ENCODE data around the gene GTF3C5. TPM values are rescaled to one million over a fixed set of nuclear protein-coding genes. Genes with fewer than 3 reads are reported as not detected.
A peak's percentile ranks its signal among the peaks of the same experiment; 100 is the strongest.

The GTF3C5 gene
- total RNA-seq, 8 experiments from 2014 or later: 35.8 to 77.3 (median 45.1) TPM

GRCh38 chr9:133098871-133099270, 68.1 kb downstream of the GTF3C5 start:
- WGBS, 10 experiments: 100% methylated on average over 1 of the region's 5 CpGs; no CpG with 5 or more reads in 8 of the 10 experiments
- Histone ChIP-seq H3K4me1 (replicated peaks in 1 of 2) (no peaks in the 10 kb centered on the region), H3K4me3 (no peak overlapping the region), H3K27ac (no peak overlapping the region)
- in situ Hi-C loops (cut with MboI; ENCODE audit: low pct_unique_long_range_greater_than_20kb in 2 of 9, low sequenced_read_pairs in 9 of 9, unreplicated experiment in 9 of 9): no loop called here
- peak in 1 of 8 experiments; percentile 3 for ATAC-seq (replicated peaks in 6 of 8)

- H3K4me3 ChIP-seq: no peak overlapping the region
- in situ Hi-C loops (cut with MboI; ENCODE audit: low pct_unique_long_range_greater_than_20kb in 2 of 9, low sequenced_read_pairs in 9 of 9, unreplicated experiment in 9 of 9): no loop called here
- no peak for ATAC-seq (replicated peaks in 6 of 8)
- WGBS, 10 experiments: 20 to 100% (median 93%) methylated on average over 1 to 6 of the region's 12 CpGs; no CpG with 5 or more reads in 2 of the 10 experiments
- H3K4me1 ChIP-seq (replicated peaks in 1 of 2): no peaks in the 10 kb centered on the region
- H3K27ac ChIP-seq: no peak overlapping the region
Observed at GRCh38 chr9:133099726-133100505, 69.1 kb downstream of the GTF3C5 start.

GRCh38 chr9:133100506-133101355, 69.9 kb downstream of the GTF3C5 start:
- Histone ChIP-seq H3K4me3 (no peak overlapping the region), H3K4me1 (replicated peaks in 1 of 2) (no peaks in the 10 kb centered on the region), H3K27ac (no peak overlapping the region)
- in situ Hi-C loops (cut with MboI; ENCODE audit: low pct_unique_long_range_greater_than_20kb in 2 of 9, low sequenced_read_pairs in 9 of 9, unreplicated experiment in 9 of 9): no loop called here
- 75 to 100% (median 95%) methylated on average over 1 to 6 of the region's 13 CpGs; no CpG with 5 or more reads in 2 of the 10 experiments for WGBS, 10 experiments
- no peak for ATAC-seq (replicated peaks in 6 of 8)

- WGBS, 10 experiments: 80 to 100% (median 92%) methylated on average over 1 to 10 of the region's 32 CpGs; no CpG with 5 or more reads in 3 of the 10 experiments
- ATAC-seq (replicated peaks in 6 of 8): no peak
- H3K27ac ChIP-seq: no peak overlapping the region
- in situ Hi-C loops (cut with MboI; ENCODE audit: low pct_unique_long_range_greater_than_20kb in 2 of 9, low sequenced_read_pairs in 9 of 9, unreplicated experiment in 9 of 9): no loop called here
- no peak overlapping the region for H3K4me3 ChIP-seq
- H3K4me1 ChIP-seq (replicated peaks in 1 of 2): no peaks in the 10 kb centered on the region
Observed at GRCh38 chr9:133101356-133102189, 70.8 kb downstream of the GTF3C5 start.

- ATAC-seq (replicated peaks in 6 of 8): no peak
Observed at GRCh38 chr9:133102190-133103021, 71.6 kb downstream of the GTF3C5 start.

GRCh38 chr9:133103183-133103986, 72.6 kb downstream of the GTF3C5 start:
- Histone ChIP-seq H3K4me1 (replicated peaks in 1 of 2) (no peaks in the 10 kb centered on the region), H3K27ac (no peak overlapping the region), H3K4me3 (no peak overlapping the region)
- ATAC-seq (replicated peaks in 6 of 8): peak; percentile 37 to 81 (median 68)
- in situ Hi-C loops (cut with MboI; ENCODE audit: low pct_unique_long_range_greater_than_20kb in 2 of 9, low sequenced_read_pairs in 9 of 9, unreplicated experiment in 9 of 9): no loop called here
- WGBS, 10 experiments: 100% methylated on average over 1 of the region's 14 CpGs; no CpG with 5 or more reads in 9 of the 10 experiments

More at GRCh38 chr9:133102190-133103021, 71.6 kb downstream of the GTF3C5 start:
- in situ Hi-C loops (cut with MboI; ENCODE audit: low pct_unique_long_range_greater_than_20kb in 2 of 9, low sequenced_read_pairs in 9 of 9, unreplicated experiment in 9 of 9): no loop called here
- Histone ChIP-seq H3K4me3 (no peak overlapping the region), H3K4me1 (replicated peaks in 1 of 2) (no peaks in the 10 kb centered on the region), H3K27ac (no peak overlapping the region)
- 80 to 100% (median 100%) methylated on average over 1 to 4 of the region's 21 CpGs; no CpG with 5 or more reads in 6 of the 10 experiments for WGBS, 10 experiments

GRCh38 chr9:133103987-133104505, 73.2 kb downstream of the GTF3C5 start:
- H3K4me1 ChIP-seq (replicated peaks in 1 of 2): no peaks in the 10 kb centered on the region
- peak in 1 of 8 experiments; percentile 2 for ATAC-seq (replicated peaks in 6 of 8)
- no CpG with 5 or more reads among the region's 12 CpGs for WGBS, 10 experiments
- H3K4me3 ChIP-seq: no peak overlapping the region
- no peak overlapping the region for H3K27ac ChIP-seq
- in situ Hi-C loops (cut with MboI; ENCODE audit: low pct_unique_long_range_greater_than_20kb in 2 of 9, low sequenced_read_pairs in 9 of 9, unreplicated experiment in 9 of 9): no loop called here

- Histone ChIP-seq H3K27ac (no peak overlapping the region), H3K4me1 (replicated peaks in 1 of 2) (no peaks in the 10 kb centered on the region), H3K4me3 (no peak overlapping the region)
- WGBS, 10 experiments: 80 to 100% (median 100%) methylated on average over 1 to 5 of the region's 15 CpGs; no CpG with 5 or more reads in 3 of the 10 experiments
- in situ Hi-C loops (cut with MboI; ENCODE audit: low pct_unique_long_range_greater_than_20kb in 2 of 9, low sequenced_read_pairs in 9 of 9, unreplicated experiment in 9 of 9): no loop called here
- ATAC-seq (replicated peaks in 6 of 8): no peak
Observed at GRCh38 chr9:133104718-133105460, 74.1 kb downstream of the GTF3C5 start.

GRCh38 chr9:133105461-133105770, 74.6 kb downstream of the GTF3C5 start:
- no peak for ATAC-seq (replicated peaks in 6 of 8)
- 33 to 95% methylated on average over 1 to 4 of the region's 7 CpGs; no CpG with 5 or more reads in 8 of the 10 experiments for WGBS, 10 experiments
- Histone ChIP-seq H3K4me1 (replicated peaks in 1 of 2) (no peaks in the 10 kb centered on the region), H3K27ac (no peak overlapping the region), H3K4me3 (no peak overlapping the region)
- in situ Hi-C loops (cut with MboI; ENCODE audit: low pct_unique_long_range_greater_than_20kb in 2 of 9, low sequenced_read_pairs in 9 of 9, unreplicated experiment in 9 of 9): no loop called here

GRCh38 chr9:133106511-133107244, 75.9 kb downstream of the GTF3C5 start:
- Histone ChIP-seq H3K27ac (no peak overlapping the region), H3K4me1 (replicated peaks in 1 of 2) (no peaks in the 10 kb centered on the region)
- in situ Hi-C loops (cut with MboI; ENCODE audit: low pct_unique_long_range_greater_than_20kb in 2 of 9, low sequenced_read_pairs in 9 of 9, unreplicated experiment in 9 of 9): no loop called here

More at GRCh38 chr9:133106511-133107244, 75.9 kb downstream of the GTF3C5 start:
- no peak for ATAC-seq (replicated peaks in 6 of 8)
- WGBS, 10 experiments: 80 to 100% (median 89%) methylated on average over 1 to 4 of the region's 17 CpGs; no CpG with 5 or more reads in 4 of the 10 experiments
- no peak overlapping the region for H3K4me3 ChIP-seq

Data from motor neuron (in vitro differentiated cells).